Calu3 (cell line): ENCODE measurements around the gene MARVELD3. TPM values are rescaled to one million over a fixed set of nuclear protein-coding genes. Genes with fewer than 3 reads are reported as not detected.

Experiments
- BruUV-seq: library from RNA; stranded (reverse); fragments of 400-500 nt; replicated peaks from 2 replicates; lab custom pipeline; 2021; lab: Mats Ljungman, UMichigan
- CTCF ChIA-PET: fragments of 300-600 bp; sonication (Branson Sonifier 250); formaldehyde crosslinking; loops from one replicate; lab custom pipeline; 2022; ENCODE audit warnings: antibody characterized with exemption; lab: Charles Lee
- DNase-seq: peaks from one replicate; pipeline ENCODE4 v3.0.0; 2022
- H3K27ac Mint-ChIP-seq: one replicate; pipeline ENCODE4 v1.8.0; 2022; ENCODE audit warnings: mixed read lengths; ENCODE audit not compliant: unreplicated experiment
- H3K27me3 Mint-ChIP-seq: one replicate; pipeline ENCODE4 v1.8.0; 2022; ENCODE audit warnings: mixed read lengths; ENCODE audit not compliant: unreplicated experiment
- H3K36me3 Mint-ChIP-seq: one replicate; pipeline ENCODE4 v1.8.0; 2022; ENCODE audit warnings: mild to moderate bottlenecking, moderate library complexity, mixed read lengths; ENCODE audit not compliant: insufficient read depth, unreplicated experiment
- H3K4me1 Mint-ChIP-seq: one replicate; pipeline ENCODE4 v1.8.0; 2022; ENCODE audit warnings: mild to moderate bottlenecking, low read depth, mixed read lengths; ENCODE audit not compliant: unreplicated experiment
- H3K4me3 Mint-ChIP-seq: one replicate; pipeline ENCODE4 v1.8.0; 2022; ENCODE audit warnings: mild to moderate bottlenecking, low read depth, moderate library complexity, mixed read lengths; ENCODE audit not compliant: unreplicated experiment
- H3K9me3 Mint-ChIP-seq: one replicate; pipeline ENCODE4 v1.8.0; 2022; ENCODE audit warnings: low read depth, mixed read lengths; ENCODE audit not compliant: unreplicated experiment
- intact Hi-C: fragments of 100-400 bp; cut with micrococcal nuclease; formaldehyde crosslinking; loops from one replicate; pipeline ENCODE4 v1.10.0; 2022; ENCODE audit not compliant: unreplicated experiment
- total RNA-seq: library from RNA; stranded (reverse); gene quantifications from 2 replicates; pipeline ENCODE4 v1.2.3, GENCODE V29; 2022
- TF ChIP-seq, protein P1 (sequence below): fragments of 200-600 bp; IDR thresholded peaks from one replicate; pipeline ENCODE4 v1.8.0; 2022; ENCODE audit warnings: antibody characterized with exemption; ENCODE audit not compliant: unreplicated experiment

MARVELD3 gene
- total RNA-seq, 1 experiment from 2014 or later: 38.4 TPM

DNA sequence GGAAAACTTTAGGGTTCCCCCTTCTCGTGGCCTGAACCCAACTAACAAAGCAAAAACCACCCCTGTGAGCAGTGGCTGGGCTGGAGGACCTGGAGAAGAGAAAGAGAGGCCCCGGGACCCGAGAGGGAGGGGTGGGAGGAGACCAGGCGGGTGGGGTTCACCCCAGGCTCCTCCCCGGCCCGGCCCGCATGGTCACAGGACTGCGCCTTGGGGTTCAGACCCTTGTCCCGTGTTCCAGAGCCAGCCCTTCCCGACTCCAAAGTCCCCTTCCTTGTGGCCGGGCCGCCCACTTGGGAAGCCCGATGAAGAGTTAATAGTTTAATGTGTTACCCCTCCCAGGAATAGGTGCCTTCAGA, 852 bp downstream of the MARVELD3 start:
- Mint-ChIP-seq H3K27me3 (no peaks in the 10 kb centered on the region), H3K4me3 (no peak overlapping the region), H3K9me3 (no peaks in the 10 kb centered on the region), H3K36me3 (peaks cover 45% of the 10 kb centered on the region), H3K4me1 (peaks cover 21% of the 10 kb centered on the region), H3K27ac (peak overlapping the region; percentile 56)
- CTCF ChIA-PET: no interaction called here
- BruUV-seq: no TSS peak
- TF ChIP-seq, protein P1, sequence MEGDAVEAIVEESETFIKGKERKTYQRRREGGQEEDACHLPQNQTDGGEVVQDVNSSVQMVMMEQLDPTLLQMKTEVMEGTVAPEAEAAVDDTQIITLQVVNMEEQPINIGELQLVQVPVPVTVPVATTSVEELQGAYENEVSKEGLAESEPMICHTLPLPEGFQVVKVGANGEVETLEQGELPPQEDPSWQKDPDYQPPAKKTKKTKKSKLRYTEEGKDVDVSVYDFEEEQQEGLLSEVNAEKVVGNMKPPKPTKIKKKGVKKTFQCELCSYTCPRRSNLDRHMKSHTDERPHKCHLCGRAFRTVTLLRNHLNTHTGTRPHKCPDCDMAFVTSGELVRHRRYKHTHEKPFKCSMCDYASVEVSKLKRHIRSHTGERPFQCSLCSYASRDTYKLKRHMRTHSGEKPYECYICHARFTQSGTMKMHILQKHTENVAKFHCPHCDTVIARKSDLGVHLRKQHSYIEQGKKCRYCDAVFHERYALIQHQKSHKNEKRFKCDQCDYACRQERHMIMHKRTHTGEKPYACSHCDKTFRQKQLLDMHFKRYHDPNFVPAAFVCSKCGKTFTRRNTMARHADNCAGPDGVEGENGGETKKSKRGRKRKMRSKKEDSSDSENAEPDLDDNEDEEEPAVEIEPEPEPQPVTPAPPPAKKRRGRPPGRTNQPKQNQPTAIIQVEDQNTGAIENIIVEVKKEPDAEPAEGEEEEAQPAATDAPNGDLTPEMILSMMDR: no peak
- peak; percentile 79 for DNase-seq
- intact Hi-C loops: loop anchor here (1.0 kb wide), 1 partner anchor 31 kb away; no protein-coding TSS in a partner anchor

DNA sequence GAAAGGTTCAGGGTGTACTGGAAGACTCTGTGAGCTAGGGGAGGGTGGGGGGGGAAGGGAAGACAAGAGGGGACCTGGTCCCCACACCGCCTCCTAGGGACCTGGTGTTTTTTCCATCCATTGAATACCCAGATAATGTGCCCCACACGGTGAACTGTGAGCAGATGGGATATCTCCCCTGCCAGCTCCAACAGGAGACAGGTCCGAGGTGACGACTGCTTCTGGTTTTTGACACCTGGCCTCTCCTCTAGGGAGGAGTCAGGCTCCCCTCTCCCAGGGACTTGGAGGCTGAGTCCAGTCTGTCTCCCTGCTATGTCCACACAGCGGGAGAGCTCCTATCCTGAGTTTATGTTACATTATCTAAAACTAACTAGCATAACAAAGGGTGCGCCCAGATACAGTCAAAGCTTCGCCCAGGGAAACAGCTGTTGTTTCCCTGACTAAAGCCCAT, 1.8 kb downstream of the MARVELD3 start:
- no TSS peak for BruUV-seq
- CTCF ChIA-PET: no interaction called here
- intact Hi-C loops: loop anchor here (1.0 kb wide), 1 partner anchor 31 kb away; no protein-coding TSS in a partner anchor
- Mint-ChIP-seq H3K36me3 (peaks cover 45% of the 10 kb centered on the region), H3K4me3 (no peak overlapping the region), H3K27ac (no peak overlapping the region), H3K4me1 (peaks cover 21% of the 10 kb centered on the region), H3K9me3 (no peaks in the 10 kb centered on the region), H3K27me3 (no peaks in the 10 kb centered on the region)
- TF ChIP-seq, protein P1: no peak
- no peak for DNase-seq

DNA sequence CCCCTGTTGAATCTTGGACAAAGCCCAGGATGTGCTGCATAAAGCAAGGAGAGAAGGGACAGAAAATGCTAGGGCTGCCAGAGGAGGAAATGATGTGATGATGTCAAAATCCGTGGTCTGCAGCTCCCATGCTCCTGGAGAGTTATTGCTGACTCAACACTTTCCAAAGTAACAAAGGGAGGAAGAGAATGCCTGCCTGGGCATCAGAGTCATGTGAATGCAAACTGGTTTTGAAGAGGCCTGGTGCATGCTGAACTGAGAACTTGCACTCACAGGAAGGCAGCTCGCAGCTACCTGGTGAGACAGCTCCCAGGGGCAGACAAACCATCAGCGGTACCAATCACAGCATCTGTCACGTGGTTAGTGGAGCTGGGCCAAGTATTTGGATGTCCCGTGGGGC, 2.8 kb downstream of the MARVELD3 start:
- H3K27ac Mint-ChIP-seq: no peak overlapping the region
- no peaks in the 10 kb centered on the region for H3K9me3 Mint-ChIP-seq
- H3K4me1 Mint-ChIP-seq: peaks cover 21% of the 10 kb centered on the region
- BruUV-seq: no TSS peak
- no peak overlapping the region for H3K4me3 Mint-ChIP-seq
- CTCF ChIA-PET: interaction anchor here (1.2 kb wide), 1 partner anchor 44 kb away, joined by 5 read pairs; no protein-coding TSS in a partner anchor
- H3K27me3 Mint-ChIP-seq: no peaks in the 10 kb centered on the region
- intact Hi-C loops: no loop called here
- DNase-seq: no peak
- TF ChIP-seq, protein P1: no peak
- peaks cover 47% of the 10 kb centered on the region for H3K36me3 Mint-ChIP-seq

DNA sequence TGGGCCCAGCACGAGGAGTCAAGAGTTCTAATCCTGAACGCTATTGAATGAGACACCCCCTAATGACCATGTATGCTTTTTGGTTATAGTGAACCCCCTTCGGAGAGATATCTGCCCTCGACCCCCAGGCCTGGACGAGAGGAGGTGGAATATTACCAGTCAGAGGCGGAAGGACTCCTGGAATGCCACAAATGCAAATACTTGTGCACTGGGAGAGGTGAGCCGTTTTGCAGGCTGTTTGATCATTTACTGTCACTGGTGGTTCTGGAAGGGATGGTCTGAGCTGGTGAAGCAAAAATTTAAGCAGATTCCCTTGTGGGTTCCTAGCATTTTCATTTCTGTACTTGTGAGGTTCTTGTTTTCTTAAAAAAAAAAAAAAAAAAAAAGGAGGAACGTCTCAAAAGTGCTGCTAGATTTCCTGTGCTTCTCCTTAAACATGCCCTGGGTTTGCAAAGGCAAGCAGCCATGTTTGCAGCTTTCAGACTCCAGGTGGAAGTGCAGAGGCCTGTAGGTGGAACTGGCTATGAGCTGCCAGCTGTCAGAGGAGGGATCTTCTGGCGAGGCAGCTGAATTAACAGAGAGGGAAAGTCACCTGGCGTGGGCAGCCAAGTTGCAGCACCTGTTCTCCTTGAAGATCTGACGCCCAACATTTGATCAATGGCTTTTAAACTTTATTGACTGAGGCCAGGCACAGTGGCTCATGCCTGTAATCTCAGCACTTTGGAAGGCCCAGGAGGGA, 3.5 kb downstream of the MARVELD3 start:
- intact Hi-C loops: no loop called here
- BruUV-seq: no TSS peak
- no peaks in the 10 kb centered on the region for H3K27me3 Mint-ChIP-seq
- H3K4me3 Mint-ChIP-seq: no peak overlapping the region
- H3K36me3 Mint-ChIP-seq: peaks cover 52% of the 10 kb centered on the region
- peaks cover 21% of the 10 kb centered on the region for H3K4me1 Mint-ChIP-seq
- DNase-seq: no peak
- TF ChIP-seq, protein P1: no peak
- CTCF ChIA-PET: interaction anchor here (1.2 kb wide), 1 partner anchor 44 kb away, joined by 5 read pairs; no protein-coding TSS in a partner anchor
- no peak overlapping the region for H3K27ac Mint-ChIP-seq
- H3K9me3 Mint-ChIP-seq: no peaks in the 10 kb centered on the region
